ENCODE results near the gene WDR70. TPM values are rescaled to one million over a fixed set of nuclear protein-coding genes. Genes with fewer than 3 reads are reported as not detected.
"Not testable (repeated sequence)": the region's sequence is repeated elsewhere in the genome, so short reads cannot be mapped to it uniquely, and the experiment has no call there.

WDR70 gene
- total RNA-seq, 6 experiments from 2014 or later, result 24.0 to 29.7 (median 26.0) TPM

DNA sequence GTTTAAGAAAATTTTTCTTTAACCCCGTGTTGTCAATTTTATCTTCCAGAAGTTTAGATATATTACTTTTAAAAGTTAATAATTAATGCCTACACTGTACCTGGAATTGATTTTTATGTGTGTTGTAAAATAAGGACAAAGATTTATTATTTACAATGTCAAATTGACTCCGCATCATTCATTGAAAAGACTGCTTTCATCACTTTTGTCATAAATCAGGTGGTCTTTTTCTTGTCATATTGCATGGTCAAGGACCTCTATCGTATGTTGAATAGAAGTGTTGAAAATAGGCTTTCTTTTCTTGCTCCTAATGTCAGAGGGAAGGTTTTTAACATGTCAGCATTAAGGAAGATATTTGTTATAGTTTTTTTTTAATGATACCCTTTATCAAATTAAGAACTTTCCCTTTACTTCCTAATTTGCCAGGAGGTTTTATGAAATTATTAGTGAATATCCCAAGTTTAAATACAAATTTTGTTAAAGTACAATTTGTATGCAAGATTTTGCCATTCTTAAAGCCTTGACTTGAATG is 92.6 kb downstream of the WDR70 start:
- Mint-ChIP-seq H3K4me3 (no peak overlapping the region), H3K36me3 (ENCODE audit: low read depth) (peaks cover 18% of the 10 kb centered on the region), H3K4me1 (ENCODE audit: low read depth) (peaks cover 8% of the 10 kb centered on the region), H3K9me3 (no peaks in the 10 kb centered on the region), H3K27me3 (ENCODE audit: insufficient read depth) (no peaks in the 10 kb centered on the region), H3K27ac (no peak overlapping the region)
- TF ChIP-seq, protein P1, sequence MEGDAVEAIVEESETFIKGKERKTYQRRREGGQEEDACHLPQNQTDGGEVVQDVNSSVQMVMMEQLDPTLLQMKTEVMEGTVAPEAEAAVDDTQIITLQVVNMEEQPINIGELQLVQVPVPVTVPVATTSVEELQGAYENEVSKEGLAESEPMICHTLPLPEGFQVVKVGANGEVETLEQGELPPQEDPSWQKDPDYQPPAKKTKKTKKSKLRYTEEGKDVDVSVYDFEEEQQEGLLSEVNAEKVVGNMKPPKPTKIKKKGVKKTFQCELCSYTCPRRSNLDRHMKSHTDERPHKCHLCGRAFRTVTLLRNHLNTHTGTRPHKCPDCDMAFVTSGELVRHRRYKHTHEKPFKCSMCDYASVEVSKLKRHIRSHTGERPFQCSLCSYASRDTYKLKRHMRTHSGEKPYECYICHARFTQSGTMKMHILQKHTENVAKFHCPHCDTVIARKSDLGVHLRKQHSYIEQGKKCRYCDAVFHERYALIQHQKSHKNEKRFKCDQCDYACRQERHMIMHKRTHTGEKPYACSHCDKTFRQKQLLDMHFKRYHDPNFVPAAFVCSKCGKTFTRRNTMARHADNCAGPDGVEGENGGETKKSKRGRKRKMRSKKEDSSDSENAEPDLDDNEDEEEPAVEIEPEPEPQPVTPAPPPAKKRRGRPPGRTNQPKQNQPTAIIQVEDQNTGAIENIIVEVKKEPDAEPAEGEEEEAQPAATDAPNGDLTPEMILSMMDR (IDR thresholded peaks at IDR 0.05), result no peak
- no peak for DNase-seq

DNA sequence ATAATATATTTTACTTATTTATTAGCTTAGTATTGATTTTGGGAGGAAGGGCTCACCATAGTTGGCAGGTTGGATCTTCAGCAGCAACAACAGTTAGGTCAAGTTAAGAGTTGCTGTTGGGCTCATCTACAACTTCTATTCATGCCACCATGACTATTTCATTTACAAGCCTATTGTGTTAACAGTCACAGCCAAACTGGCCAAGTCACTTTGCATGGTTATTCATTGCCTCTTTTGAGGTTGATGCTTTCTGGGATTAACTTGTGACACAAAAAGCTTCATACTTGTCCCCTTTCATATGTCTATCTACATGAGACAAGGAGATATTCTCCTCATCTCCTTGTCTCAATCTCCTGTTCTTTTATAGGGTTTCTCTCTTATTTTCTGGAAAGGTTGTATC is 98.3 kb downstream of the WDR70 start:
- Mint-ChIP-seq H3K36me3 (ENCODE audit: low read depth) (peaks cover 36% of the 10 kb centered on the region), H3K27ac (no peak overlapping the region)

DNA sequence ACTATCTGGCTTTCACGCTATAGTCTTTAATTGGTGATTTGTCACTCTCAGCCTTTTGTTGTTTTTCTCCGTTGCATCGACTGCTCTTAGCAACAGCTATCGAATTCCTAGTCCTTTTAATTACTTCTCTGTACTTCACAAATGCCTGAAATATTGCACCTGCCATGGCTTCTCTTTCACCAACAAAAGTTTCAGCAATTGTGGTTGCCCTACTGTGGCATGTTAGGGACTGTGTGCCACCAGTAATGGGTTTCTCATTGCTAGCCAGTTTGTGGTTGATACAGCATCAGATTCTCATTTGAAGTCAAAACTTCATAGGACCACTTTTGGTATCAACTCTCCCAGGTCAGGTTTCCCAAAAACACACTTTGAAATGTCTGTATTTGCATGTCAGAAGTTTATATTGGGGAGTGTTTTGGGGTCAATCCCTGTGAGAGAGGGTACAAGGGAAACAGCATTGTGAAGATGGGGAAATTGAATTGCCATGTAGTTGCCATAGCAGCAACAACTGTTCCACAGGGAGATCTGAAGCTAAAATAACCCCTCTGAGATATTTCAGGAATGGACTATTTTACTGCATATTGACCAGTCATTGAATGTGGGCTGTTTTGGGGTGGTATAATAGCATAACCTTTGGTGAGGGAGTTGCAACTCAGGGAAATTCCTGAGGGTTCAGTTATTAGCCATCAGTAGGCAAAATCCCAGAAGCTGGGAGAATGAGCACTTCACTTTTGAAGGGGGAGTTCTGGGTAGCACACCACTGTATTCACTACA is 99.2 kb downstream of the WDR70 start:
- Mint-ChIP-seq H3K9me3 (peaks cover 19% of the 10 kb centered on the region), H3K4me3 (no peak overlapping the region), H3K36me3 (ENCODE audit: low read depth) (peaks cover 40% of the 10 kb centered on the region)

More for the DNA sequence above, 98.3 kb downstream of the WDR70 start:
- H3K4me3 Mint-ChIP-seq, result no peak overlapping the region
- peaks cover 19% of the 10 kb centered on the region for H3K9me3 Mint-ChIP-seq
- H3K4me1 Mint-ChIP-seq (ENCODE audit: low read depth), result no peaks in the 10 kb centered on the region
- TF ChIP-seq, protein P1 (IDR thresholded peaks at IDR 0.05), result no peak
- DNase-seq, result no peak
- no peaks in the 10 kb centered on the region; the same call in 1 of the 2 replicates for H3K27me3 Mint-ChIP-seq (ENCODE audit: insufficient read depth)

DNA sequence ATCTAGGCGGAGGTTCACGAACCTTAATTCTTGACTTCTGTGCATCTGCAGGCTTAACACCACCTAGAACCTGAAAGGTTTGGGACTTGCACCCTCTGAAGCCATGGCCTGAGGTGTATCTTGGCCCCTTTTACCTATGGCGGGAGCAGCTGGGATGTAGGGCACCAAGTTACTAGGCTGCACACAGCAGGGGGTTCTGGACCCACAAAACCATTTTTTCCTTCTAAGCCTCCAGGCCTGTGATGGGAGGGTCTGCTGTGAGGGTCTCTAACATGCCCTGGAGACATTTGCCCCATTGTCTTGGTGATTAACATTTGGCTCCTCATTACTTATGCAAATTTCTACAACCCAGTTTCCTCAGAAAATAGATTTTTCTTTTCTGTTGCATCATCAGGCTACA is 102.3 kb downstream of the WDR70 start:
- not testable (repeated sequence) for DNase-seq, H3K4me3 Mint-ChIP-seq
- peaks cover 40% of the 10 kb centered on the region for H3K36me3 Mint-ChIP-seq (ENCODE audit: low read depth)

More for the DNA sequence above, 99.2 kb downstream of the WDR70 start:
- Mint-ChIP-seq H3K27me3 (ENCODE audit: insufficient read depth) (no peaks in the 10 kb centered on the region; the same call in 1 of the 2 replicates), H3K27ac (no peak overlapping the region), H3K4me1 (ENCODE audit: low read depth) (no peaks in the 10 kb centered on the region)
- no peak for DNase-seq
- TF ChIP-seq, protein P1 (IDR thresholded peaks at IDR 0.05), result no peak

DNA sequence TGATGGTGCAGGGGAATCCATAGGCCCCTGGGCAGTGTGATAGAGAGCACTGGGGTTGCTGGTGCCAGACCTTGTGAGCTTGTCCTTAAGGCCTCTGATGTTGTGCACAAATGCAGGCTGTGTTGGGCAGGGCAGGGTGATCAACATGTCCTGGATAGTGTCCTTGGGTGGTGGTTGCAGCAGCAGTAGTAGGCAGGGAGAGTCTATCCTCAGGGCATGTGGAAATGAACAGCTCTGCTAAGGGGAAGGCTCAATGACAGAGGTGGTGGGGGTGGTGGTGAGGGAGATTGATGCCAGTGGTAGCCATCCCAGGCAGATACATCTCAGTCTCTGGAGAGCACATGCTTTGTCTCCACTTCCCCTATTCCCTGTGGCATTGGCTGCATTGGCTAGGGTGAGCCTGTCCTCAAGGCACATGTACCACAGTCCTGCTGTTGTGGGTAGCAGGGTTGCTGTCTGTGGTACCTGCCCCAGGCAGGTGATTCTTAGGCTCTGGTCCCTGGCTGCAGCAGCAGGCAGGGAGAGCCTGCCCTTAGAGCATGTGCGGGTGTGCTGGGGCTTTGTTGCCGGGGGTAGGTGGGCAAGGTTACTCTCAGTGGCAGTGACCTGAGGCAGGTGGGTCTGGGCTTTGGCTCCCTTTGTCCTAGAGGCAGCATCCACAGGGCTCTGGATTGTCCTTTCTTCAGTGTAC is 111.1 kb downstream of the WDR70 start:
- H3K27me3 Mint-ChIP-seq (ENCODE audit: insufficient read depth), result no peaks in the 10 kb centered on the region
- H3K9me3 Mint-ChIP-seq, result no peaks in the 10 kb centered on the region
- no peak overlapping the region for H3K4me3 Mint-ChIP-seq
- no peak overlapping the region for H3K27ac Mint-ChIP-seq
- DNase-seq, result no peak
- TF ChIP-seq, protein P1 (IDR thresholded peaks at IDR 0.05), result no peak
- H3K4me1 Mint-ChIP-seq (ENCODE audit: low read depth), result peaks cover 22% of the 10 kb centered on the region
- H3K36me3 Mint-ChIP-seq (ENCODE audit: low read depth), result peaks cover 18% of the 10 kb centered on the region

More for the DNA sequence above, 102.3 kb downstream of the WDR70 start:
- H3K27ac Mint-ChIP-seq; H3K27me3 Mint-ChIP-seq (ENCODE audit: insufficient read depth); H3K4me1 Mint-ChIP-seq (ENCODE audit: low read depth): not testable (repeated sequence)
- peaks cover 19% of the 10 kb centered on the region for H3K9me3 Mint-ChIP-seq

DNA sequence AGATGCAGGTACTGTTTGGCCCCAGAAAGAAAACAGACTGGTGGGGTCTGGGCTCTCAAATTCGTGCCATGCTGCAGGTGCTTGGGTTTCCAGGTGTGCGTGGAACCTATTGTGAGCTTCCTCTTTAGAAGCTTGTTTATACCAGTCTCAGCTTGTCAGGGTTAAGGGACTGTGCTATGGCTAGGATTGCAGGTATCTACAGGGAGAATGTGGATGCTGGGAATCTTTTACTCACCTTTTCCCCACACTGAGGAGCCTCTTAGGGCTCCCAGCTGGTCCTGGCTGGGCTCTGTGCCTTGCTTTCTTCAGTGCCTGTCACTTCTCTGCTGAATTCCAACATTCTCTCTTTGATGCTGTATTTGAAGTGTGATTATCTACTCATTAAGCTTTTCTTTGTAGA is 111.8 kb downstream of the WDR70 start:
- Mint-ChIP-seq H3K9me3 (no peaks in the 10 kb centered on the region), H3K27me3 (ENCODE audit: insufficient read depth) (no peaks in the 10 kb centered on the region), H3K27ac (no peak overlapping the region), H3K4me1 (ENCODE audit: low read depth) (peaks cover 29% of the 10 kb centered on the region), H3K36me3 (ENCODE audit: low read depth) (peaks cover 21% of the 10 kb centered on the region), H3K4me3 (no peak overlapping the region)
- no peak for DNase-seq
- TF ChIP-seq, protein P1 (IDR thresholded peaks at IDR 0.05), result no peak
